WERI-Rb-1 (cell line): Measurements from ENCODE around the gene GALNTL6.

Experiments used
- DNase-seq: peaks from one replicate; pipeline ENCODE4 v3.0.0-alpha.2; 2020
- H3K27ac ChIP-seq: fragments of 250-450 bp; sonication (Bioruptor Pico); 2 replicates; pipeline ENCODE4 v1.5.1; 2020; ENCODE audit warnings: mild to moderate bottlenecking, moderate library complexity
- H3K27me3 ChIP-seq: fragments of 250-450 bp; sonication (Bioruptor Pico); 2 replicates; pipeline ENCODE4 v1.5.1; 2021; ENCODE audit warnings: mild to moderate bottlenecking, low read depth, moderate library complexity; ENCODE audit not compliant: insufficient read depth, severe bottlenecking
- H3K36me3 ChIP-seq: fragments of 250-450 bp; sonication (Bioruptor Pico); 2 replicates; pipeline ENCODE4 v1.5.1; 2020; ENCODE audit warnings: mild to moderate bottlenecking, moderate library complexity
- H3K4me3 ChIP-seq: 2 replicates; pipeline ENCODE4 v1.5.1; 2011; ENCODE audit warnings: low read depth, mild to moderate bottlenecking, control low read depth, low read length
- H3K9me3 ChIP-seq: fragments of 250-450 bp; sonication (Bioruptor Pico); 2 replicates; pipeline ENCODE4 v1.5.1; 2021; ENCODE audit warnings: mild to moderate bottlenecking, moderate library complexity; ENCODE audit not compliant: severe bottlenecking
- TF ChIP-seq, protein P1 (sequence below): IDR thresholded peaks from 2 replicates; pipeline ENCODE4 v1.5.1; 2011; ENCODE audit warnings: low read depth, mild to moderate bottlenecking, control low read depth, inconsistent platforms, low read length

GALNTL6 gene

DNA sequence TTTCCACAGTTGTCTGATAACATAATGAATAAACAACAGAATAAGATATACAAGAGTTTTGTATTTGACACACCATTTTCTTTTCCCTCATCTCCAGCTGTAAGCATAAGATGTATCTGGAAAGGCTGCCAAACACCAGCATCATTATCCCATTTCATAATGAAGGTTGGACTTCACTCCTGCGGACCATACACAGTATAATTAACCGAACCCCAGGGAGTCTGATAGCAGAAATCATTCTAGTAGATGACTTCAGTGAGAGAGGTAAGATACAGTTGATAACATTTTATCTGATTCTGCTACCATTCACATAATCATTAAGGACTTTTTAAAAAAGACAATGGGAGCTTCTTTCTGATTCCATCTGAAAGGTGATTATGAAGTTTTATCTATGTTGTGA lies 535.2 kb downstream of the GALNTL6 start:
- TF ChIP-seq, protein P1, sequence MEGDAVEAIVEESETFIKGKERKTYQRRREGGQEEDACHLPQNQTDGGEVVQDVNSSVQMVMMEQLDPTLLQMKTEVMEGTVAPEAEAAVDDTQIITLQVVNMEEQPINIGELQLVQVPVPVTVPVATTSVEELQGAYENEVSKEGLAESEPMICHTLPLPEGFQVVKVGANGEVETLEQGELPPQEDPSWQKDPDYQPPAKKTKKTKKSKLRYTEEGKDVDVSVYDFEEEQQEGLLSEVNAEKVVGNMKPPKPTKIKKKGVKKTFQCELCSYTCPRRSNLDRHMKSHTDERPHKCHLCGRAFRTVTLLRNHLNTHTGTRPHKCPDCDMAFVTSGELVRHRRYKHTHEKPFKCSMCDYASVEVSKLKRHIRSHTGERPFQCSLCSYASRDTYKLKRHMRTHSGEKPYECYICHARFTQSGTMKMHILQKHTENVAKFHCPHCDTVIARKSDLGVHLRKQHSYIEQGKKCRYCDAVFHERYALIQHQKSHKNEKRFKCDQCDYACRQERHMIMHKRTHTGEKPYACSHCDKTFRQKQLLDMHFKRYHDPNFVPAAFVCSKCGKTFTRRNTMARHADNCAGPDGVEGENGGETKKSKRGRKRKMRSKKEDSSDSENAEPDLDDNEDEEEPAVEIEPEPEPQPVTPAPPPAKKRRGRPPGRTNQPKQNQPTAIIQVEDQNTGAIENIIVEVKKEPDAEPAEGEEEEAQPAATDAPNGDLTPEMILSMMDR = no peak
- Histone ChIP-seq H3K4me3 (no peak overlapping the region), H3K36me3 (no peaks in the 10 kb centered on the region), H3K27ac (no peak overlapping the region), H3K27me3 (no peaks in the 10 kb centered on the region), H3K9me3 (no peaks in the 10 kb centered on the region)
- DNase-seq = no peak

DNA sequence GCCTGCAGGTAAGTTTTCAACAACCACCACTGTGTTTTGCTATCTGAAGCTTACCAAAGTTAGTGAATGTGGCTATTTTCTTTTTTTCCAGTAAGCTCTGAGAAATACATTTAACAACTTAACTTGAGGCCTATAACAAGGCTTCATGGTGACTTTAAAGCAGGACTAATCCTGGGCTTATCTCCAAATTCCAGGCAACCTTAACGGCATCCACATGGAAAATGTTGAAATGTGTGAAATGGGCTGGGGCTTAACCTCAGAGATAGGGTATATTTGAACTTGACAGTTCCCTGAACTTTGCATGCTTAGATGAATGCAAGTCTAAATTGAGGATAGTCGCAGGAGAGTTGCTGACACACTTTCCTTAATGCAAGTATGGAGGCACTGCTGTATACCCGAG lies 539.2 kb downstream of the GALNTL6 start:
- H3K27me3 ChIP-seq = no peaks in the 10 kb centered on the region
- DNase-seq = no peak
- TF ChIP-seq, protein P1 = no peak
- H3K4me3 ChIP-seq = no peak overlapping the region
- H3K9me3 ChIP-seq = no peaks in the 10 kb centered on the region
- H3K27ac ChIP-seq = no peak overlapping the region
- H3K36me3 ChIP-seq = no peaks in the 10 kb centered on the region

DNA sequence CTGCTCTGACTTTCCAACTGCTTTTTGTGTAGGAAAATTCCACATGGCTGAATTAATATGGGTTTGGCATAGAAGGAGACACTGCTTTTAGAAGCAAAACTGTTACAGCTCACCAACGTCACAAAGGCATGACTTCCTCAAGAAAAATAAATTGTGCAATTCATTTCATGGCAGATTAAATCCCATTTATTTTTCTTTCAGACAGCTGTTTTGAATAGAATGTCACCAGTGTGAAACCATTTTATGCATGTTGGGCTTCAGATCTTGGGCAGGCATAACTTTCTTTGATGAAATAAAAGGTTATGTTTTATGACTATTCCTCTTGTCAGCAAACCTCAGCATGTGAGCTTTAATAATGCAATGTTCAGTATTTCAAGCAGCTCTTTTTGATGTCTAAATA lies 542.8 kb downstream of the GALNTL6 start:
- H3K4me3 ChIP-seq = no peak overlapping the region
- no peak for DNase-seq
- H3K9me3 ChIP-seq = no peaks in the 10 kb centered on the region
- TF ChIP-seq, protein P1 = no peak
- H3K36me3 ChIP-seq = no peaks in the 10 kb centered on the region
- H3K27ac ChIP-seq = no peak overlapping the region
- no peaks in the 10 kb centered on the region for H3K27me3 ChIP-seq

DNA sequence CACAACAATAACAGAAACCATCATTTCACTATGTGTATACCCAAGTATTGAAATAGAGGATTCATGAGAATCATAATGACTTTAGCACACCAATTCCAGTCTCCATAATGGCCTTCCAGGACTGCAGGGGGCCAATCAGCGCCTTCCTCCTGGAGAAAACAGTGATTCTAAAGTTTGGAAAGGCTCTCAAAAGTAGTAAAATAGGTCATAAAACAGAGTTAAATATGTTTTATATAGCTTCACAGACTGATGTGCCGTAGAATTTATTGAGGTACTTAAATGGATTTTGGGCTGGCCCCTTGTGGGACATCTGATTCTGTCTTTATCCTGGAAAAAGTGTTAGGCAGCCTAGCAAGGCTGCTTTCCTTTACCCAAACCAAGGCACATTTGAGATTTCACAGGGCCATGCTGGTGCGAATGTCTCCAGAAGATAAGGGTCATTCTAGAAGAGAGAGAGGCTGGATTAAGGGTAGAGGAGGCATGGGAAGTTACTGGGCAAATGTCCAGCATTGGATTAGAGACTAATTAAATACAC lies 543.9 kb downstream of the GALNTL6 start:
- Histone ChIP-seq H3K4me3 (no peak overlapping the region), H3K36me3 (no peaks in the 10 kb centered on the region), H3K9me3 (no peaks in the 10 kb centered on the region), H3K27me3 (no peaks in the 10 kb centered on the region), H3K27ac (no peak overlapping the region)
- TF ChIP-seq, protein P1 = no peak
- DNase-seq = no peak

DNA sequence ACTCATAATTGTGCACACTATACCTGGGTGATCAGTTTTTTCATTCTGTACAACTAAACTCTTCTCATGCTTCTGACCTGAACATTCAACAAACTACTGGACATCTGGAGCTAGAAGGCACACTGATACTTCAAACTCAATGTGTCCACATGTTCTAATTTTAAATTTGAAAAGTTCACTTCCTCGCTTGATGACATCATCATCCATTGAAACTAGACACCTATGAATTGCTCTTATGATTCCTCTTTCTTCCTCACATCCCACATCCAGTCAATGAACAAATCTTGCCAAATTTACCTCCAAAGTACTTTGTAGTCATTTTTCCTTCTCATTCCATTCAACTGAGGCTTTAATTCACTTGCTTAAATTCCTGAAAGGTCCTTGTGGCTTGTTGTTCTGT lies 549.4 kb downstream of the GALNTL6 start:
- no peak overlapping the region for H3K4me3 ChIP-seq
- DNase-seq = no peak
- H3K36me3 ChIP-seq = no peaks in the 10 kb centered on the region
- TF ChIP-seq, protein P1 = no peak
- no peaks in the 10 kb centered on the region for H3K27me3 ChIP-seq
- H3K27ac ChIP-seq = no peak overlapping the region
- H3K9me3 ChIP-seq = no peaks in the 10 kb centered on the region

DNA sequence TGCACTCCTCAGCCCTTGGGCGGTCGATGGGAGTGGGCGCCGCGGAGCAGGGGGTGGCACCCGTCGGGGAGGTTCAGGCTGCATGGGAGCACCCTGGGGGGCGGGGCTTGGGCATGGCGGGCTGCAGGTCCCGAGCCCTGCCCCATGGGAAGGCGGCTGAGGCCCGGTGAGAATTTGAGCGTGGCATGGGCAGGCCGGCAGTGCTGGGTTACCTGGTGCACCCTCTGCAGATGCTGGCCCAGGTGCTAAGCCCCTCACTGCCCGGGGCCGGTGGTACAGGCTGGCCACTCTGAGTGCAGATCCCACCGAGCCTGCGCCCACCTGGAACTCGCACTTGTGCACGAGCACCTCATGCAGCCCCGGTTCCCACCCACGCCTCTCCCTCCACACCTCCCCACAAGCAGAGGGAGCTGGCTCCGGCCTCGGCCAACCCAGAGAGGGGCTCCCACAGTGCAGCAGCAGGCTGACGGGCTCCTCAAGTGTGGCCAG lies 556.3 kb downstream of the GALNTL6 start:
- Histone ChIP-seq H3K27me3 (no peaks in the 10 kb centered on the region), H3K36me3 (no peaks in the 10 kb centered on the region), H3K4me3 (no peak overlapping the region), H3K9me3 (peaks cover 11% of the 10 kb centered on the region), H3K27ac (no peak overlapping the region)
- TF ChIP-seq, protein P1 = no peak
- DNase-seq = peak; percentile 12
